B cell (primary cell): ENCODE measurements around the gene PLEKHA8. TPM values are rescaled to one million over a fixed set of nuclear protein-coding genes. Genes with fewer than 3 reads are reported as not detected.

Experiments
- polyA plus RNA-seq: library from polyadenylated mRNA; depleted of rRNA; stranded (reverse); fragments of >200 nt; gene quantifications from 2 replicates; pipeline ENCODE4 v1.2.3, GENCODE V29; 2012
- small RNA-seq: library from RNA; depleted of rRNA; stranded (forward); fragments of <200 nt; gene quantifications from one replicate; pipeline ENCODE3, GENCODE V24; 2012; ENCODE audit warnings: low replicate concordance, low read depth; ENCODE audit not compliant: insufficient read length
- total RNA-seq, 2 donors: library from RNA; stranded (reverse); fragments of 120-200 nt in 1 of 2; gene quantifications; 1 replicate in 1 of 2; 2 replicates in 1 of 2; pipeline versions ENCODE4 v1.2.3 to v1.2.4, GENCODE V29; 2013 to 2022

PLEKHA8 gene
- total and polyA plus RNA-seq, 2 donors (not counting 1 experiment from before 2014, with no cell fraction given), result 1.7 to 10.5 TPM

Small RNAs within 50 kb of the gene (small RNA-seq; reads per million reads assigned to genes)
- not detected for gene RPS27P16

Other genes starting within 250 kb of the PLEKHA8 start
- not detected in 2 replicates for gene WIPF3, start 221.9 kb upstream of the PLEKHA8 start, total RNA-seq
- not detected in 2 replicates for gene WIPF3, start 221.9 kb upstream of the PLEKHA8 start, polyA plus RNA-seq
- 59.4 and 66.6 TPM in 2 replicates for gene SCRN1, start 38.6 kb upstream of the PLEKHA8 start, total RNA-seq
- 14.4 and 16.6 TPM in 2 replicates for gene SCRN1, start 38.6 kb upstream of the PLEKHA8 start, polyA plus RNA-seq
- gene FKBP14, start 1.7 kb upstream of the PLEKHA8 start, total RNA-seq, result 4.2 and 5.7 TPM in 2 replicates
- gene FKBP14, start 1.7 kb upstream of the PLEKHA8 start, polyA plus RNA-seq, result 2.8 and 4.1 TPM in 2 replicates
- gene MTURN, start 106.6 kb downstream of the PLEKHA8 start, total RNA-seq, result 13.9 and 16.5 TPM in 2 replicates
- 4.5 and 14.2 TPM in 2 replicates for gene MTURN, start 106.6 kb downstream of the PLEKHA8 start, polyA plus RNA-seq